Breast epithelium (tissue), 4 donors: ENCODE results near the gene FOXD4L6. TPM values are rescaled to one million over a fixed set of nuclear protein-coding genes. Genes with fewer than 3 reads are reported as not detected.
"Not testable (repeated sequence)": the region's sequence is repeated elsewhere in the genome, so short reads cannot be mapped to it uniquely, and the experiment has no call there.

ENCODE experiments used
- DNase-seq, 2 donors: peaks; one replicate each; pipeline ENCODE4 v3.0.0-alpha.2; 2019; ENCODE audit warnings: low spot score in 2 of 2
- H3K27ac ChIP-seq, 2 donors: fragments of 200-600 bp; sonication (generic) in 1 of 2; one replicate each; pipeline ENCODE4 v1.5.1; 2016 to 2019; ENCODE audit warnings: mild to moderate bottlenecking in 1 of 2
- H3K27me3 ChIP-seq, 2 donors: fragments of 200-600 bp; sonication (generic) in 1 of 2; one replicate each; pipeline versions ENCODE4 v1.5.1 to v1.6.0; 2017 to 2019; ENCODE audit warnings: control low read depth in 1 of 2, mild to moderate bottlenecking in 1 of 2
- H3K36me3 ChIP-seq: fragments of 200-600 bp; one replicate; pipeline ENCODE4 v1.5.1; 2019
- H3K4me1 ChIP-seq, 2 donors: fragments of 200-600 bp; sonication (generic); one replicate each; pipeline ENCODE4 v1.5.1; 2016 to 2019; ENCODE audit warnings: control low read depth in 1 of 2
- H3K4me3 ChIP-seq, 3 donors: fragments of 200-600 bp; sonication (generic); 1 replicate in 2 of 3; 2 replicates in 1 of 3; pipeline ENCODE4 v1.5.1; 2016 to 2019; ENCODE audit warnings: mild to moderate bottlenecking in 3 of 3, moderate library complexity in 2 of 3
- H3K9me3 ChIP-seq, 2 donors: fragments of 200-600 bp; sonication (generic) in 1 of 2; one replicate each; pipeline ENCODE4 v1.5.1; 2016 to 2019; ENCODE audit warnings: control low read depth in 1 of 2
- CTCF ChIP-seq, 3 donors: fragments of 450-650 bp; IDR thresholded peaks; one replicate each; pipeline ENCODE4 v1.5.1; 2016 to 2017; ENCODE audit warnings: antibody characterized with exemption in 3 of 3, mild to moderate bottlenecking in 3 of 3, moderate library complexity in 3 of 3
- intact Hi-C: fragments of 100-400 bp; cut with DNase I; formaldehyde crosslinking; loops from one replicate; pipeline ENCODE4 v1.15.1; 2023; ENCODE audit warnings: low total_unique reads
- total RNA-seq, 3 donors: library from RNA; depleted of rRNA; stranded (reverse); fragments of >200 nt; gene quantifications; one replicate each; pipeline ENCODE4 v1.1.0, GENCODE V29; 2016

Gene FOXD4L6
- total RNA-seq, 3 donors from 2014 or later = 0.15 TPM; not detected in 2

GRCh38 chr9:41090386-41090785, 38.1 kb downstream of the FOXD4L6 start:
- H3K27ac ChIP-seq, intact Hi-C loops, H3K36me3 ChIP-seq, H3K27me3 ChIP-seq, DNase-seq, H3K9me3 ChIP-seq, H3K4me3 ChIP-seq, H3K4me1 ChIP-seq: not testable (repeated sequence)

GRCh38 chr9:41088450-41089059, 39.9 kb downstream of the FOXD4L6 start:
- peak in 1 of 3 donors; percentile 15 for TF ChIP-seq CTCF (IDR thresholded peaks at IDR 0.05)

DNA sequence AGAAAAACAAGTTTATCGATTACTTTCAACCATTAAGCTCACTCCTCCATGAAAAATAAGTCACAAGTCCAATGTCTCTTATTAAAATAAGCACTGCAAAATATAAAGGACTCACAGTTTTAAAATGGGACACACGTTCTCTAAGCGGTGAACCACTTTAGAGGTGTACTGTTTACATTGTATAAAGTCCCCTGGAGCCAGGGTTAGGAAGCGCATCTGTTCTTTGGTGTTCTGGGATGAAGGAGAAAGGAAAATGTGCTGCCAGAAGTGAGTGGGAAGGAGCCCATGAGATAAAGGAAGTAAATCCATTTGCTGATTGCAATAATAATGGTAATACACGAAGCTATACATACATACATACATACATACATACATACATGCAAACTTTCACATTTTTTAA, 40.6 kb downstream of the FOXD4L6 start:
- H3K4me3 ChIP-seq, H3K27me3 ChIP-seq, H3K36me3 ChIP-seq, H3K9me3 ChIP-seq, DNase-seq, H3K27ac ChIP-seq, intact Hi-C loops, H3K4me1 ChIP-seq: not testable (repeated sequence)

More at GRCh38 chr9:41088450-41089059, 39.9 kb downstream of the FOXD4L6 start:
- H3K27ac ChIP-seq, H3K4me1 ChIP-seq, H3K36me3 ChIP-seq, H3K27me3 ChIP-seq, H3K4me3 ChIP-seq, DNase-seq, intact Hi-C loops, H3K9me3 ChIP-seq: not testable (repeated sequence)

- H3K27ac ChIP-seq, H3K36me3 ChIP-seq, DNase-seq, H3K4me1 ChIP-seq, H3K4me3 ChIP-seq, intact Hi-C loops, H3K27me3 ChIP-seq, H3K9me3 ChIP-seq: not testable (repeated sequence)
Measured at GRCh38 chr9:41087157-41087780, 41.2 kb downstream of the FOXD4L6 start.

DNA sequence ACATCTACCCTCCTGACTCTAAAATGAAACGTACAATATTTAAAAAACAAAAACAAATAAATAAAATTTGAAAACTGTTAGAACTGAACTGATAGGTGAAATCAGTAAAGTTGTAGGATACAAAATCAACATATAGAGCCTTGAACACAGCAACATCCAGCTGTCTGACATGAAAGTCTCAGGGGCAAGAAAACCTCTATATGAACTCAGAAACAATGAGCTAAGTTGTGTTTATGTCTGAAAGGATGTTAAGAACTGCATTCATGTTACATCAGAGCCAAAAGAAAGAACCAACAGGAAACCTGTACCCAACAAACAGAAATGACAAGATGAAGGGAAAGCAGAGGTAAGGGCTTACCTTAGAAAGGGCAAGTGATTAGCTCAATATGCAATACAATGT, 41.8 kb downstream of the FOXD4L6 start:
- intact Hi-C loops = not testable (repeated sequence)

DNA sequence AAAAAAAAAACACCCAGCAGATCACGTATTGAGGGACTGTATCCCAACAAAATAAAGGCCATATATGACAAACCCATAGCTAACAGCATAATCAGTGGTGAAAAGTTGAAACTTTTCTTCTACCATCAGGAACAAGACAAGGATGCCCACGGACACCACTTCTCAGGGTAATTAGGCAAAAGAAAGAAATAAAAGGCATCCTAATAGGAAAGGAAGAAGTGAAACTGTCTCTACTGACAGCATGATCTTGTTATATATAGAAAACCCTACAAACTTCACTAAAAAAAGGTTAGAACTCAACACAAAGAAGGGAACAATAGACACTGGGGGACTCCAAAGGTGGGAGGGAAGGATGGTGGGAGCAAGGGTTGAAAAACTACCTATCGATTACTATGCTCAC, 42.3 kb downstream of the FOXD4L6 start:
- H3K27ac ChIP-seq, H3K4me3 ChIP-seq, intact Hi-C loops, DNase-seq, H3K27me3 ChIP-seq, H3K4me1 ChIP-seq, H3K9me3 ChIP-seq, H3K36me3 ChIP-seq: not testable (repeated sequence)

More for the DNA sequence above, 41.8 kb downstream of the FOXD4L6 start:
- not testable (repeated sequence) for DNase-seq, H3K9me3 ChIP-seq, H3K27ac ChIP-seq, H3K4me1 ChIP-seq, H3K4me3 ChIP-seq, H3K27me3 ChIP-seq, H3K36me3 ChIP-seq

GRCh38 chr9:41082358-41082757, 46.1 kb downstream of the FOXD4L6 start:
- H3K4me3 ChIP-seq, H3K9me3 ChIP-seq, H3K27me3 ChIP-seq, H3K36me3 ChIP-seq, H3K27ac ChIP-seq, DNase-seq, intact Hi-C loops, H3K4me1 ChIP-seq: not testable (repeated sequence)

GRCh38 chr9:41079464-41079863, 49.0 kb downstream of the FOXD4L6 start:
- intact Hi-C loops, H3K4me3 ChIP-seq, H3K36me3 ChIP-seq, H3K27me3 ChIP-seq, H3K4me1 ChIP-seq, DNase-seq, H3K27ac ChIP-seq, H3K9me3 ChIP-seq: not testable (repeated sequence)

GRCh38 chr9:41077586-41077985, 50.9 kb downstream of the FOXD4L6 start:
- H3K36me3 ChIP-seq, intact Hi-C loops, H3K9me3 ChIP-seq, H3K27ac ChIP-seq, H3K27me3 ChIP-seq, H3K4me1 ChIP-seq, H3K4me3 ChIP-seq, DNase-seq: not testable (repeated sequence)

Other genes starting within 250 kb of the FOXD4L6 start
- 10 to 100 TPM in 2 of 3 donors, 1 to 10 TPM in 1; 6.4 to 31.2 (median 22.9) TPM for gene ZNG1F, start 60.6 kb upstream of the FOXD4L6 start, total RNA-seq